A673 (cell line): ENCODE measurements around the gene CUL7. TPM values are rescaled to one million over a fixed set of nuclear protein-coding genes. Genes with fewer than 3 reads are reported as not detected.

ENCODE experiments used
- BruUV-seq: library from RNA; stranded (reverse); fragments of 400-500 nt; replicated peaks from 2 replicates; lab custom pipeline; 2021; lab: Mats Ljungman, UMichigan
- CTCF ChIA-PET: fragments of 300-600 bp; sonication (Branson Sonifier 250); formaldehyde crosslinking; loops from one replicate; lab custom pipeline; 2022; ENCODE audit warnings: antibody characterized with exemption; lab: Charles Lee
- POLR2A ChIA-PET: fragments of 300-600 bp; sonication (Branson Sonifier 250); formaldehyde crosslinking; loops from one replicate; lab custom pipeline; 2022; ENCODE audit warnings: antibody characterized with exemption; ENCODE audit not compliant: low non-redundant PET; lab: Charles Lee
- DNase-seq: peaks from one replicate; pipeline ENCODE4 v3.0.0-alpha.2; 2015; ENCODE audit warnings: low spot score
- H3K27ac ChIP-seq: fragments of 200-600 bp; sonication (generic); 2 replicates; pipeline ENCODE4 v1.5.1; 2016; ENCODE audit warnings: mixed run types, low read depth, mild to moderate bottlenecking, mixed read lengths, antibody characterized with exemption, low read length; ENCODE audit not compliant: poor library complexity, severe bottlenecking
- H3K27me3 ChIP-seq: fragments of 200-600 bp; sonication (generic); replicated peaks from 2 replicates; pipeline ENCODE4 v1.6.1; 2017; ENCODE audit warnings: mixed run types, low read depth, mild to moderate bottlenecking, mixed read lengths, antibody characterized with exemption, low read length; ENCODE audit not compliant: insufficient read depth, poor library complexity
- H3K36me3 ChIP-seq: fragments of 200-600 bp; sonication (generic); 2 replicates; pipeline ENCODE4 v1.6.1; 2016; ENCODE audit warnings: mixed run types, mild to moderate bottlenecking, mixed read lengths, antibody characterized with exemption, low read length; ENCODE audit not compliant: insufficient read depth, poor library complexity, severe bottlenecking
- H3K4me1 ChIP-seq: fragments of 200-600 bp; sonication (generic); 2 replicates; pipeline ENCODE4 v1.6.1; 2017; ENCODE audit warnings: mixed run types, mild to moderate bottlenecking, mixed read lengths, antibody characterized with exemption, low read length; ENCODE audit not compliant: insufficient read depth, poor library complexity, severe bottlenecking
- H3K4me3 ChIP-seq: fragments of 200-600 bp; sonication (generic); 2 replicates; pipeline ENCODE4 v1.5.1; 2016; ENCODE audit warnings: low read depth, mixed run types, mild to moderate bottlenecking, mixed read lengths, low read length; ENCODE audit not compliant: poor library complexity, severe bottlenecking
- H3K9me3 ChIP-seq: fragments of 200-600 bp; sonication (generic); 2 replicates; pipeline ENCODE4 v1.6.1; 2016; ENCODE audit warnings: mixed run types, low read depth, mild to moderate bottlenecking, mixed read lengths, antibody characterized with exemption, low read length; ENCODE audit not compliant: poor library complexity, severe bottlenecking
- EZH2 ChIP-seq: fragments of 200-600 bp; sonication (generic); IDR thresholded peaks from 2 replicates; pipeline ENCODE4 v1.6.1; 2017; ENCODE audit warnings: borderline replicate concordance, low read depth, mild to moderate bottlenecking, mixed read lengths, antibody characterized with exemption, low read length; ENCODE audit not compliant: poor library complexity, severe bottlenecking
- intact Hi-C: fragments of 100-400 bp; cut with micrococcal nuclease; formaldehyde crosslinking; loops from one replicate; pipeline ENCODE4 v1.10.0; 2022; ENCODE audit not compliant: unreplicated experiment
- total RNA-seq: library from RNA; stranded (reverse); gene quantifications from 2 replicates; pipeline ENCODE4 v1.2.3, GENCODE V29; 2021
- TF ChIP-seq, protein P1 (sequence below): fragments of 300-800, 200-600 bp; sonication (generic); conservative IDR thresholded peaks from 2 replicates; pipeline ENCODE4 v1.5.1; 2017; ENCODE audit warnings: low read depth, mild to moderate bottlenecking, antibody characterized with exemption, low read length, moderate library complexity, mixed read lengths

CUL7 gene
- total RNA-seq, 1 experiment from 2014 or later = 29.4 TPM

DNA sequence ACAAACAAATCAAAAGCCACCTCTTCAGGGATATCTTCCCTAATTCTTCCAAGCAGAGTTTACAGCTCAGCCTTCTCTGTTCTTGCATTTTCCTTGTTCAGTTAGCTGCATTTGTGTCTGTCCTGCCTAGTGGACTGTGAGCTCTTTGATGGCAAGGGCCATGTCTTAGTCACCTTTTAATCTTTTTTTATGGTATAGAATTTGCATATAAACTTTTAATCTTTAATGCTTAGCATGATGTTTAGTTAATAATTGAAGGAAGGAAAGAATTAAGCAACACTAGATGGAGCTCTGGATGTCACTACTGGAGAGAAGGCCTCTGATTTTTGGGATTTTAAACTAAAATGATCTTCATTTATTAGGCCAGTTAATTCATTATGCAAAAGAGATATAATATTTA is 57.1 kb downstream of the CUL7 start:
- Histone ChIP-seq H3K36me3 (no peaks in the 10 kb centered on the region), H3K27ac (no peak overlapping the region), H3K4me1 (no peaks in the 10 kb centered on the region), H3K4me3 (no peak overlapping the region), H3K9me3 (no peaks in the 10 kb centered on the region), H3K27me3 (no peaks in the 10 kb centered on the region)
- BruUV-seq = no TSS peak
- intact Hi-C loops = no loop called here
- POLR2A ChIA-PET = no interaction called here
- CTCF ChIA-PET = interaction anchor here (0.6 kb wide), 1 partner anchor 147 kb away, joined by 7 read pairs; no protein-coding TSS in a partner anchor
- TF ChIP-seq EZH2 = no peak
- TF ChIP-seq, protein P1, sequence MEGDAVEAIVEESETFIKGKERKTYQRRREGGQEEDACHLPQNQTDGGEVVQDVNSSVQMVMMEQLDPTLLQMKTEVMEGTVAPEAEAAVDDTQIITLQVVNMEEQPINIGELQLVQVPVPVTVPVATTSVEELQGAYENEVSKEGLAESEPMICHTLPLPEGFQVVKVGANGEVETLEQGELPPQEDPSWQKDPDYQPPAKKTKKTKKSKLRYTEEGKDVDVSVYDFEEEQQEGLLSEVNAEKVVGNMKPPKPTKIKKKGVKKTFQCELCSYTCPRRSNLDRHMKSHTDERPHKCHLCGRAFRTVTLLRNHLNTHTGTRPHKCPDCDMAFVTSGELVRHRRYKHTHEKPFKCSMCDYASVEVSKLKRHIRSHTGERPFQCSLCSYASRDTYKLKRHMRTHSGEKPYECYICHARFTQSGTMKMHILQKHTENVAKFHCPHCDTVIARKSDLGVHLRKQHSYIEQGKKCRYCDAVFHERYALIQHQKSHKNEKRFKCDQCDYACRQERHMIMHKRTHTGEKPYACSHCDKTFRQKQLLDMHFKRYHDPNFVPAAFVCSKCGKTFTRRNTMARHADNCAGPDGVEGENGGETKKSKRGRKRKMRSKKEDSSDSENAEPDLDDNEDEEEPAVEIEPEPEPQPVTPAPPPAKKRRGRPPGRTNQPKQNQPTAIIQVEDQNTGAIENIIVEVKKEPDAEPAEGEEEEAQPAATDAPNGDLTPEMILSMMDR = peak; percentile 32; the same call in 1 of the 2 replicates
- DNase-seq = no peak

DNA sequence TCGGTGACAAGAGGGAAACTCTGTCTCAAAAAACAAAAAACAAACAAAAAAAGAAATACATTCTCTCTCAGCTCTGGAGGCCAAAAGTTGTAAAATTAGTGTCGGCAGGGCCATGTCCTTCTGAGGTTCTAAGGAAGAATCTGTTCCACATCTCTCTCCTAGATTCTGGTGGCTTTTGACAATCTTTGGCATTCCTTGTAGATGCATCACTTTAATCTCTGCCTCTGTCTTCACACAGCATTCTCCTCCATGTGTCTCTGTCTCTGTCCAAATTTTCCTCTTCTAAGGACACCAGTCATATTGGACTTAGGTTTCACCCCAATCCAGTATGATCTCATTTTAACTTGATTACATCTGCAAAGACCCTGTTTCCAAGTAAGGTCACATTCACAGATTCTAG is 60.2 kb downstream of the CUL7 start:
- CTCF ChIA-PET = no interaction called here
- no peak for TF ChIP-seq EZH2
- TF ChIP-seq, protein P1 = no peak
- intact Hi-C loops = no loop called here
- Histone ChIP-seq H3K9me3 (no peaks in the 10 kb centered on the region), H3K27ac (no peak overlapping the region), H3K4me3 (no peak overlapping the region), H3K36me3 (peaks cover 15% of the 10 kb centered on the region), H3K27me3 (no peaks in the 10 kb centered on the region), H3K4me1 (no peaks in the 10 kb centered on the region)
- no peak for DNase-seq
- POLR2A ChIA-PET = interaction anchor here (0.5 kb wide), 1 partner anchor 64 kb away, joined by 13 read pairs; the partner anchor contains the start of gene CNPY3
- BruUV-seq = no TSS peak

- ChIA-PET CTCF (no interaction called here), POLR2A (no interaction called here)
- TF ChIP-seq EZH2 = no peak
- TF ChIP-seq, protein P1 = no peak
- DNase-seq = no peak
- H3K4me1 ChIP-seq = peaks cover 7% of the 10 kb centered on the region
- H3K27me3 ChIP-seq = no peaks in the 10 kb centered on the region
- intact Hi-C loops = no loop called here
- H3K36me3 ChIP-seq = peaks cover 16% of the 10 kb centered on the region
- H3K4me3 ChIP-seq = no peak overlapping the region
- no TSS peak for BruUV-seq
- no peaks in the 10 kb centered on the region for H3K9me3 ChIP-seq
- H3K27ac ChIP-seq = no peak overlapping the region
Measured at GRCh38 chr6:42989923-42990322, 63.7 kb downstream of the CUL7 start.
